Ishikawa (cell line): Measurements from ENCODE around the gene NTMT1.

Source experiments
- CEBPB ChIP-seq: IDR thresholded peaks from 2 replicates; pipeline ENCODE4 v1.6.1; 2012
- CREB1 ChIP-seq: IDR thresholded peaks from 2 replicates; pipeline ENCODE4 v1.6.1; 2012; ENCODE audit warnings: low read depth
- EP300 ChIP-seq: IDR thresholded peaks from 2 replicates; pipeline ENCODE4 v1.6.1; 2012; ENCODE audit warnings: borderline replicate concordance
- FOXM1 ChIP-seq: IDR thresholded peaks from 2 replicates; pipeline ENCODE4 v1.6.1; 2012; ENCODE audit warnings: low read depth, borderline replicate concordance
- NFIC ChIP-seq: IDR thresholded peaks from 2 replicates; pipeline ENCODE4 v1.6.1; 2012
- RAD21 ChIP-seq: IDR thresholded peaks from 2 replicates; pipeline ENCODE4 v1.6.1; 2012; ENCODE audit warnings: low read depth
- TAF1 ChIP-seq: IDR thresholded peaks from 2 replicates; pipeline ENCODE4 v1.6.1; 2012; ENCODE audit warnings: low read depth, mild to moderate bottlenecking
- TCF12 ChIP-seq: IDR thresholded peaks from 2 replicates; pipeline ENCODE4 v1.6.1; 2012; ENCODE audit warnings: low read depth
- TEAD4 ChIP-seq: IDR thresholded peaks from 2 replicates; pipeline ENCODE4 v1.6.1; 2012
- YY1 ChIP-seq: IDR thresholded peaks from 2 replicates; pipeline ENCODE4 v1.6.1; 2012; ENCODE audit warnings: low read depth
- ZBTB7A ChIP-seq: IDR thresholded peaks from 2 replicates; pipeline ENCODE4 v1.6.1; 2012; ENCODE audit warnings: low read depth
- TF ChIP-seq, protein P1 (sequence below): IDR thresholded peaks from 2 replicates; pipeline ENCODE4 v1.6.1; 2012; ENCODE audit warnings: low read depth, mild to moderate bottlenecking
- TF ChIP-seq, protein P2 (sequence below): IDR thresholded peaks from 2 replicates; pipeline ENCODE4 v1.6.1; 2012
- TF ChIP-seq, protein P3 (sequence below): IDR thresholded peaks from 2 replicates; pipeline ENCODE4 v1.6.1; 2012

Gene NTMT1

DNA sequence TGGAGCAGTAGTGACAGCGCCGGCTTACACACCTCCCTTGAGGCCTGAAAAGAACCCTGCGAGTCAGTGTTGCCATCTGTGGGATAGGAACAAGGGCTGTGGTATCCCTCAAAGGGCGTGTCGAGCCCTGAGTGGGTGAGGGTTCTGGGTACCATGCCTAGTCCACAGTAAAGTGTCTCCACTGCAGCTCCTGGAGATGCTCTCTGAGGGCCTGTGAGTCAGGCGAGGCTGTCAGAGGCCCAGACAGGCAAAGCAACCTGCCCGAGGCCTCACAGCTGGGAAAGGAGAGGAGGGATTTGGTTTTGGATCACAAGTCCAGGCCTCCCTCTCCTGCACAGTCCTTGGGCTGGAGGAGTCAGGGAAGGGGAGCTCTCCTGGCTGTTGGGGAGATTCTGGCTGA lies 45.6 kb downstream of the NTMT1 start:
- TF ChIP-seq TEAD4 (no peak), EP300 (no peak), TCF12 (no peak), YY1 (no peak), RAD21 (no peak), CREB1 (no peak), TAF1 (no peak), CEBPB (no peak), ZBTB7A (no peak), FOXM1 (no peak)
- TF ChIP-seq, protein P1, sequence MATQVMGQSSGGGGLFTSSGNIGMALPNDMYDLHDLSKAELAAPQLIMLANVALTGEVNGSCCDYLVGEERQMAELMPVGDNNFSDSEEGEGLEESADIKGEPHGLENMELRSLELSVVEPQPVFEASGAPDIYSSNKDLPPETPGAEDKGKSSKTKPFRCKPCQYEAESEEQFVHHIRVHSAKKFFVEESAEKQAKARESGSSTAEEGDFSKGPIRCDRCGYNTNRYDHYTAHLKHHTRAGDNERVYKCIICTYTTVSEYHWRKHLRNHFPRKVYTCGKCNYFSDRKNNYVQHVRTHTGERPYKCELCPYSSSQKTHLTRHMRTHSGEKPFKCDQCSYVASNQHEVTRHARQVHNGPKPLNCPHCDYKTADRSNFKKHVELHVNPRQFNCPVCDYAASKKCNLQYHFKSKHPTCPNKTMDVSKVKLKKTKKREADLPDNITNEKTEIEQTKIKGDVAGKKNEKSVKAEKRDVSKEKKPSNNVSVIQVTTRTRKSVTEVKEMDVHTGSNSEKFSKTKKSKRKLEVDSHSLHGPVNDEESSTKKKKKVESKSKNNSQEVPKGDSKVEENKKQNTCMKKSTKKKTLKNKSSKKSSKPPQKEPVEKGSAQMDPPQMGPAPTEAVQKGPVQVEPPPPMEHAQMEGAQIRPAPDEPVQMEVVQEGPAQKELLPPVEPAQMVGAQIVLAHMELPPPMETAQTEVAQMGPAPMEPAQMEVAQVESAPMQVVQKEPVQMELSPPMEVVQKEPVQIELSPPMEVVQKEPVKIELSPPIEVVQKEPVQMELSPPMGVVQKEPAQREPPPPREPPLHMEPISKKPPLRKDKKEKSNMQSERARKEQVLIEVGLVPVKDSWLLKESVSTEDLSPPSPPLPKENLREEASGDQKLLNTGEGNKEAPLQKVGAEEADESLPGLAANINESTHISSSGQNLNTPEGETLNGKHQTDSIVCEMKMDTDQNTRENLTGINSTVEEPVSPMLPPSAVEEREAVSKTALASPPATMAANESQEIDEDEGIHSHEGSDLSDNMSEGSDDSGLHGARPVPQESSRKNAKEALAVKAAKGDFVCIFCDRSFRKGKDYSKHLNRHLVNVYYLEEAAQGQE = no peak

DNA sequence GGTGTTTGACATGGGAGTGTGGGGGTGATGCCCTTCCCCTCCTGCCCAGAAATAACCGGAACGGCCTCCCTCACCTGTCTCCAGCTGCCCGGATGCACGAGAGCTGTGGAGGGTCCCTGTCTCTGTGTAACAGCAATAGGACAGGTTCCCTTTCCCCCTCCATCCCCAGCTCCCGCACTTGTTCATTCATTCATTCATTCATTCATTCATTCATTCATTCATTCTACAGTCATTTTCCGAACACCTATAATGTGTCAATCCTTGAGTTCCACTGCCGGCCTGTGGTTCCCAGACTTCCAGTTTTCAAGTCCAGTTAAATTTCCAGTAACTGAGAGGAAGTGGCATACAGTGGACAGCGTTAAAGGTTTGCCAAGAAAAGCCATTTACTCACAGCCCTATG lies 46.7 kb downstream of the NTMT1 start:
- TF ChIP-seq RAD21 (no peak), FOXM1 (no peak), TEAD4 (no peak), CREB1 (no peak), YY1 (no peak), TAF1 (no peak), CEBPB (no peak)
- TF ChIP-seq, protein P2, sequence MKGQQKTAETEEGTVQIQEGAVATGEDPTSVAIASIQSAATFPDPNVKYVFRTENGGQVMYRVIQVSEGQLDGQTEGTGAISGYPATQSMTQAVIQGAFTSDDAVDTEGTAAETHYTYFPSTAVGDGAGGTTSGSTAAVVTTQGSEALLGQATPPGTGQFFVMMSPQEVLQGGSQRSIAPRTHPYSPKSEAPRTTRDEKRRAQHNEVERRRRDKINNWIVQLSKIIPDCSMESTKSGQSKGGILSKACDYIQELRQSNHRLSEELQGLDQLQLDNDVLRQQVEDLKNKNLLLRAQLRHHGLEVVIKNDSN = no peak
- TF ChIP-seq, protein P1 = no peak

DNA sequence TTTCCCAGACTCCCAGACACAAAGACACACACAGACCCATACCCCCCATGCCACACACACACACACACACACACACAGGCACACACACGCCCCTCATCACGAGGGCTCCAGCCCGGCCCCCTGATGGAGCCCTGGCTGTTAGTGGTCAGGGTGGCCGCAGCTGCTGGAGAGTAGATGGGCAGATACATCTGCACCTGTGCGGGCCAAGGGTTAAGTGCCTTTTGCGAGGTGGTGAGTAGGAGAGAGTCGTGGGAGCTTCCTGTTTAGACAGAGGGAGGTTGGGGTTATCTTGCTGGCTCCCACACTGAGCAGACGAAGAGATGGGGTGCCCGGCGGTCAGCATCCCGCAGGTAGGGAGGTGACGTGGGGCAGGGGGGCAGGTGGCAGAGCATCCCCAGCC lies 47.6 kb downstream of the NTMT1 start:
- TF ChIP-seq CEBPB (no peak), TAF1 (no peak), CREB1 (no peak), RAD21 (no peak), TEAD4 (no peak), ZBTB7A (no peak)
- TF ChIP-seq, protein P1 = no peak
- TF ChIP-seq, protein P3, sequence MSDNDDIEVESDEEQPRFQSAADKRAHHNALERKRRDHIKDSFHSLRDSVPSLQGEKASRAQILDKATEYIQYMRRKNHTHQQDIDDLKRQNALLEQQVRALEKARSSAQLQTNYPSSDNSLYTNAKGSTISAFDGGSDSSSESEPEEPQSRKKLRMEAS = no peak

DNA sequence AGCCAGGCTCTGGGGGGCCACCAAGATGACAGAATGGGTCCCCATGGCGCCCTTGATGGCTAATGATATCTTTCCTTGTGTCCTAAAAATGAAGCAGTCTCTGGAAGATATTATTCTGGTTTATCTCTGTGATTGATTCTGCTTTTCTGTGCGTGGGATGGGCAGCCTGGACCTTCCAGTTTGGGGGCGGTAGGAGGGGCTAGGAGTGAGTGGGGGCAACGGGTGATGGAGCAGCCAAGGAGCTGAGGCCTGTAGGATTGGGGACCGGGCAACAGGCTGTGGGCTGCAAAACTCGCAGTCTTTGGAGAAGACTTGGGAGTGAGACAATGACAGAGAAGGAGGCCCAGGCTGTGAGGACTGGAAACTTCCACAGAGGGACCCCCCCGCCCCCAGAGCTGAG lies 48.3 kb downstream of the NTMT1 start:
- TF ChIP-seq, protein P2 = no peak
- no peak for TF ChIP-seq TAF1
- no peak for TF ChIP-seq FOXM1

DNA sequence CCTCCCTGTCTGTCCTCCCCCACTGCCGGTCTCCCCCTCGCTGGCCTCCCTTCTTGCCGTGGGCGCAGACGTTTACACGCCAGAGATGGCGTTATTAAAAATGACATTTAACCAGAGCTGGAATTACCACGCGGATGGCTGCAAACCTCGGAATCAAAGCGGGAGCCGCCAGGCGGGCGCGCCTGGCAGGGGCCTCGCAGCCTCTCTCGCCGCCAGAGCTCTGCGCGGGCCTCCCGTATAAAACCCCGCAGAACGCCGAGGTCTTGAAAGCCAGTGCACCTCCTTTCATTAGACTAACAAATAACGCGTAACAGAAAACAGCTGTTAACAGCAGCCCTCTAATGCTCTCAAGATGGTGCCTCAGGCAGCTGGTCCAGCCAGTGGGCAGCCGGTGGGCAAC lies 49.7 kb downstream of the NTMT1 start:
- TF ChIP-seq RAD21 (no peak), EP300 (no peak), ZBTB7A (no peak), CEBPB (no peak), YY1 (no peak), CREB1 (no peak), NFIC (no peak), TEAD4 (no peak)
- TF ChIP-seq, protein P1 = no peak
- TF ChIP-seq, protein P3 = no peak
- TF ChIP-seq, protein P2 = no peak
